GM21381 (cell line): ENCODE measurements around the gene THOP1.

Source experiments
- ATAC-seq: cut with Tn5 transposase; IDR thresholded peaks from one replicate; pipeline ENCODE4 v1.9.1; 2021; ENCODE audit warnings: mild to moderate bottlenecking, moderate library complexity; ENCODE audit not compliant: unreplicated experiment

Gene THOP1

GRCh38 chr19:2761876-2762782 is 23.2 kb upstream of the THOP1 start:
- no peak for ATAC-seq

- ATAC-seq = no peak
Observed at GRCh38 chr19:2762783-2763496, 22.4 kb upstream of the THOP1 start.

- ATAC-seq = no peak
Observed at GRCh38 chr19:2763687-2764086, 21.6 kb upstream of the THOP1 start.

DNA sequence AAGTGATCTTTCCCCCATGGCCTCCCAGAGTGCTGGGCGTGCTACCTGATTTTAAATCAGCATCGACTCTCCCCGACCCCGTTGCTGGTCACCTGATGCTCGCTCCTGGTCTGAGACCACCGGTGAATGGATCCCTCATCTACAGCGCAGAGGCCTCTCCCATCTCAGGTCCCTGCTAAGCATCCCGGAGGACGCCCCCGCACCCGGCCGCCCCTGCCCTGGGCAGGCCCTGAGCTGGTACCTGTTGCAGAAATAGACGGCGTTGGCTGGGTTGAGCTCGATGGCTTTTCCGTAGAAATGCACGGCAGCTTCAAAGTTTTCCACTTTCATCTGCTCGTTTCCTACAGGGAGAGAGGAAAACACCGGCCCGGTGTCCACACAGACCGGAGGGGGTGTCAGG is 20.4 kb upstream of the THOP1 start:
- no peak for ATAC-seq

DNA sequence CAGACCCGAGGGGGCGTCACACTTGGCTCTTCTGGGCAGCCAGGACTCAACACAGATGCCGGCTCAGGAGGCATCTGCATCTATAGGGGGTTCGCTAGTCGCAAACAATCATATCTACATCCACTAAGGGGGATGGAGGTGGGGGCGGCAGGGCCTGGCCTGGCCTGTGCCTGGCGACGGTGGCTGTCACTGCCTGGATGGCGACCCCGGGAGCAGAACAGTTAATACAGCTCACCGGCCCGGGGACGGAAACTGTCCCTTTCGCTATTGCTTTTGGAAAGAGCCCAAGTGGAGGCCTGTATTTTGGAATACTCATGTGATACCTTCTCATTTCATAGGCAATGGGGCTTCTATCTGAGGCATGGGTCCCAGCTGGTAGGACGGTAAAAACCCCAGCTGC is 19.9 kb upstream of the THOP1 start:
- no peak for ATAC-seq

GRCh38 chr19:2766594-2767372 is 18.5 kb upstream of the THOP1 start:
- no peak for ATAC-seq

DNA sequence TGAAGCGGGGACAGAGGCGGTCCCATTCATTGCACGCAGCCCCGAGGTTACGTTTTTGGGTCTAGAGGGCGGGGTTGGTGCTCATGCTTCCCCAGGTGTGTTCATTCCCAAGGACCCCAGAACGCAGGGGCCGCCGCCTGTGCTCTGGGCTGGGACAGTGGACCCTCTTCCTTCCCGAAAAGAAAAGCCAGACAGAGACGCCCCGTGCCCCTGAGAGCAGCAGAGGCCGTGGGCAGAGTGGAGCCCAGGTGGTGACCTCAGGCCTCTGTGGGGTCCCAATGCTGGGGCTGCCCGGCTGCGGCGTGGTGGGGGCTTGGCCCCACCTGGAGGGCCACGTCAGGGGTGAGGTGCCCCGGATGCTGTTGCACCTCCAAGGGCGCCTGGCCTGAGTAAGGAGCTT is 17.6 kb upstream of the THOP1 start:
- ATAC-seq = no peak

GRCh38 chr19:2768365-2769132 is 16.8 kb upstream of the THOP1 start:
- no peak for ATAC-seq

DNA sequence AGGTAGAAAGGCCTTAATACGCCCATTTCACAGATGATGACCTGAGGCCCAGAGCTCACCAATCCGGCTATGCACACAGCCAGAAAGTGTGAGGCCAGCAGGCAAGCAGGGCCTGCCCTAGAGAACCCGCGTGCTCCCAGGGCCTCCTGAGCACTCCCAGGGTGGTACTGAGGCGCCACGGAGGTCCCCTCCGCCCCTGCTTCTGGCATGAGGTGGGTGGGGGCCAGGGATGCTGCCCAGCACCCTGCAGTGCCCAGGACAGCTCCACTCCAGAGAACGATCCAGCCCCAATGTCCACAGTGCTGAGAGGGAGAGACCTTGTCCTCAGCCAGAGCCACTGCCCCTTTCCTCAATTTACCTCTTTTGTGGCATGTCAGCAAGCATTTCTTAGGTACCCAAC is 16.1 kb upstream of the THOP1 start:
- no peak for ATAC-seq

GRCh38 chr19:2770055-2771013 is 15.0 kb upstream of the THOP1 start:
- ATAC-seq = no peak

DNA sequence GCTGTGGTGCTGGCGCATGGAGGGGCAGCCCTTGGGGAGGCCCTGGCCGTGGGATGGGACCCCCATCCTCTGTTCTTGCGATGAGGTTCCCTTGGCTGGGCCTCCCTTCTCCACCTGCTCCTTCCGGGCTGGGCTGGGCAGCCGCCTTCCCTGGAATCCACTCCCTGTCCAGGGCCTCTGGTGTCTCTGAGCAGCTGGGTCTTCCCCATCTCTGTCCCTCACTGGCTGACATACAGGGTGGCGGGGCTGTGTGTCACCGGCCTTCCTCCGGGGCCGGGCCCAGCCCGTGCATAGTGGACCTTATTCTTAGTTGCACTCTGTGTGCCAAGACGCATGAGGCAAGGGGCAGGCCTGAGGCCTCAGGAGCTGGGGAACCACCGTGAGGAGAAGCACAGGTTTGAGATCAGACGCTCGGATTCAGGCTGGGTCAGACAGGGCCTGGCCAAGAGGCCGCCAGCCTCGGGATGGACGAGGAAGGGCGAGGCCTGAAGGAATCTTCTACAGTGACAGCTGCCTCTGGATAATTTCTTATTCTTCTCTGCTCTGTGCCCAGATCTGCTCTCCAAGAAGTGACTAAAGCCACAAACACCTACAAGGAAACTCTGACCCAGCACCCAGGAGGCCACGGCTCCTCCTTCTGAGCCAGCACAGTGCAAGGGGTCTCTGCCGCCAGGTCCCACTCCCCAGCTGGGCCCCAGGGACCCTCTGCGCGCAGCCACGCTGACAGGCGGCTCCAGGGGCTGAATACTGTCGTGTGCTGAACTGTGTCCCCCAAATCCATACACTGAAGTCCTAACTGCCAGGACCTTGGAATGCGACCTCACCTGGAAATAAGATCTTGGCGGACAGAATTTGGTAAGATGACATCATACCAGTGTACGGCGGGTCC is 13.3 kb upstream of the THOP1 start:
- ATAC-seq = no peak

GRCh38 chr19:2774083-2774679 is 11.1 kb upstream of the THOP1 start:
- no peak for ATAC-seq

GRCh38 chr19:2774953-2775555 is 10.2 kb upstream of the THOP1 start:
- no peak for ATAC-seq

- ATAC-seq = no peak
Observed at GRCh38 chr19:2775556-2776430, 9.5 kb upstream of the THOP1 start.

- ATAC-seq = no peak
Observed at GRCh38 chr19:2777952-2778683, 7.2 kb upstream of the THOP1 start.

- ATAC-seq = no peak
Observed at GRCh38 chr19:2779121-2779740, 6.1 kb upstream of the THOP1 start.
